Measurements from ENCODE around the gene CPEB3. TPM values are rescaled to one million over a fixed set of nuclear protein-coding genes. Genes with fewer than 3 reads are reported as not detected.
"Not testable (repeated sequence)": the region's sequence is repeated elsewhere in the genome, so short reads cannot be mapped to it uniquely, and the experiment has no call there.

The CPEB3 gene
- 0.53 and 0.84 TPM in 2 replicates for total RNA-seq (2014; rRNA removed; shearing (Covaris generic); ENCODE audit: low replicate concordance)

GRCh38 chr10:92290837-92291615 lies at the start of gene CPEB3, which contains the start of gene MARCHF5:
TSS of gene CPEB3 (minus strand) at chr10:92291078. CDS start at chr10:92240350, 50,728 bp downstream.
TSS of gene MARCHF5 (plus strand) at chr10:92291167. CDS start at chr10:92291495, 328 bp downstream.
- peak within 1 kb of the TSS; percentile 70 for H3K4me3 ChIP-seq
- peak; percentile 97 for DNase-seq
- H3K36me3 ChIP-seq = peaks cover 19% of the 10 kb centered on the region
- no peaks in the 10 kb centered on the region for H3K9me3 ChIP-seq
- no peaks in the 10 kb centered on the region for H3K27me3 ChIP-seq

- peak; percentile 48 for DNase-seq
- not testable (repeated sequence) for H3K36me3 ChIP-seq, H3K27me3 ChIP-seq, H3K4me3 ChIP-seq, H3K9me3 ChIP-seq
Measured at GRCh38 chr10:92329927-92330326, 39.0 kb upstream of the CPEB3 start.

DNA sequence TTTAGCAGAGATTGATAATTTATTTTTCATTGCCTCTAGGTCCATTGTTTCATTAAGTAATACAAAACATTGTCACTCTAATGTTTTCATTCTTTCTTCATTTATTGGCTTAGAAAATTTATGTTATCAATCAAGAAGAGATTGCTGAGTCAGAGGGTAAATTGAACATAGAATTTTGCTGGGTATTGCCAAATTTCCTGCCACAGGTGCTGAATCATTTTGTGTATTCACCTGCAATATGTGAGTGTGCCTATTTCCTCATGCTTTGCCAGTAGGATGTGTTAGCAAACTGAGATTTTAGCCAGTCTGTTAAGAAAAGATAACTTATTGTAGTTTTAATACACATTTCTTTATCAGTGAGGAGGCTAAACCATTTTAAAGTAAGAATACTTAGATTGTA lies 38.1 kb upstream of the CPEB3 start:
- Histone ChIP-seq H3K36me3 (no peaks in the 10 kb centered on the region), H3K9me3 (no peaks in the 10 kb centered on the region; the same call in 1 of the 2 replicates), H3K4me3 (no peak overlapping the region), H3K27me3 (no peaks in the 10 kb centered on the region)
- DNase-seq = no peak

DNA sequence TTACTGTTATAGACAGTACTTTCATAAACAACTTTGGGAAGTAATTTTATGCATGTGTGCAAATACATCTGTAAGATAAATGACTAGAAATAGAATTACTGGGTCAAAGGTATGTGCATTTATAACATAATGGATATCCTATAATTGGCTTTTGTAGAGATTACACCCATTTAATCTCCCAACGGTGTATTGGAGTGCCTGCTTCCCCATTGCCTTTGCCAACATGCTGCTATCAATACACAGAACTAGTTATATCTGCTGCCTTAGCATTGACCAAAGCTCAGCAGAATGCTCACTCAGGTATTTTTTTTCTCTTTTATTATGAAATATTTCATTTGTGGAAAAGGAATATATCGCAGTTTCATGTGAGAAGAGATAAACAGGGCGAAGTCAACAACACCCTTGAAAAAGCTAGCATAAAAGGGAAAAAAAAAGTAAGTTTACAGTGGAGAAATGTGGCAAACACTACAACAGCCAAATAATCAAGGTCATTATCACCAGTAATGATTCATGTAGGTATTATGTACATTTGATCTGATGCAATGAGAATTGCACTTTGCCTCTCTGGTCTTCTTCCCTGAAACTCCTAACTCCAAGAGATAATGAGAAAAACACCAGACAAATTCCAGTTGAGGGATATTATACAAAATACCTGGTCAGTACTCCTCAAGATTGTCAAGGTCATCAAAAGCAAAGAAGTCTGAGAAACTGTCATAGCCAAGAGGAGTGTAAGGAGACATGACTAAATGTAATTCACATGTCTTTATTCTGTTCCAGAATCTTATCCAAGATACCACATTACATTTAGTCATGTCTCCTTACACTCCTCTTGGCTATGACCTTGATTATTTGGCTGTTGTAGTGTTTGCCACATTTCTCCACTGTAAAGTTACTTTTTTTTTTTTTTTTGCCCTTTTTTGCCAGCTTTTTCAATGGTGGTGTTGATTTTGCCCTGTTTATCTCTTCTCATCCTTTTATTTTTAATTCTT lies 36.9 kb upstream of the CPEB3 start:
- Histone ChIP-seq H3K9me3 (no peaks in the 10 kb centered on the region; the same call in 1 of the 2 replicates), H3K4me3 (no peak overlapping the region), H3K36me3 (no peaks in the 10 kb centered on the region), H3K27me3 (no peaks in the 10 kb centered on the region)
- DNase-seq = no peak

DNA sequence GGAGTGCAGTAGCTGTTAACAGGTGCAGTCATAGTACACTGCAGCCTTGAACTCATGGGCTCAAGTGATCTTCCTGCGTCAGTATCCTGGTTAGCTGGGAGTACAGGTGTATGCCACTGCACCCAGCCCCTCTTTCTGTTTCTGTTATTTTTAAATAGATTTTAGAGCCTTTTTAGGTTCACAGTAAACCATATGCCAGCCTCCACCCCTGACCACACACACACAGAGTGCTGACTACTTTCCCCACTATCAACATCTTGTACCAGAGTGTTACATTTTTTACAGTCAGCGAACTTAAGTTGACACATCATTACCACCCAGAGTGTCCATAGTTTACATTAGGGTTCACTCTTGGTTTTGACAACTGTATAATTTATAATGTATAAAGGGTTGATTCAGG lies 32.2 kb upstream of the CPEB3 start:
- Histone ChIP-seq H3K36me3 (peaks cover 11% of the 10 kb centered on the region), H3K9me3 (no peaks in the 10 kb centered on the region; the same call in 1 of the 2 replicates), H3K27me3 (no peaks in the 10 kb centered on the region), H3K4me3 (no peak overlapping the region)
- DNase-seq = no peak

DNA sequence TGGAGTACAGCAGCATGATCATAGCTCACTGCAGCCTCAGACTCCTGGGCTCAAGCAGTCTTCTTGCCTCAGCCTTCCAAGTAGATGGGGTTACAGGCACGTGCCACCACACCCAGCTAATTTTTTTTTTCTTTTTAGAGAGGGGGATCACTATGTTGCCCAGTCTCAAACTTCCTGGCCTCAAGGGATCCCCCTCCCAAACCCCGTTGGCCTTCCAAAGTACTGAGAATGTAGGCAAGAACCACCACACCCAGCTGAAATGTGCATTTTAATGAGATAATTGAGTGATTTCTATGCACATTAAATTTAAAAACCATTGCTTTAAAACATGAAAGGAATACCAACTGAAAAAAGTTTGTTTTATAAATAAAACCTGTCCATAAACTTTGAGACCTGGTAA lies 25.7 kb upstream of the CPEB3 start:
- H3K36me3 ChIP-seq = peaks cover 36% of the 10 kb centered on the region
- no peaks in the 10 kb centered on the region; the same call in 1 of the 2 replicates for H3K9me3 ChIP-seq
- H3K4me3 ChIP-seq = no peak overlapping the region
- H3K27me3 ChIP-seq = no peaks in the 10 kb centered on the region
- no peak for DNase-seq

DNA sequence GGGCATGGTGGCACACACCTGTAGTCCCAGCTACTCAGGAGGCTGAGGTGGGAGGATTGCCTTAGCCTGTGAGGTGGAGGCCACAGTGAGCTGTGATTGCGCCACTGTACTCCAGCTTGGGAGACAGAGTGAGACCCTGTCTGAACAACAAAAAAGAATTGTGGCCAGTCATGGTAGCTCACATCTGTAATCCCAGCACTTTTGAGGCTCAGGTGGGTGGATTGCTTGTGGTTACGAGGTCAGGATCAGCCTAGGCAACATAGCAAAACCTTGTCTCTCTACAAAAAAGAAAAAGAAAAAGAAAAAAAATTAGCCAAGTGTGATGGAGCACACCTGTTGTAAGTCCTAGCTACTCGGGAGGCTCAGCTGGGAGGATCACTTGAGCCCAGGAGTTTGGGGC lies 22.9 kb upstream of the CPEB3 start:
- Histone ChIP-seq H3K36me3 (peaks cover 35% of the 10 kb centered on the region), H3K27me3 (no peaks in the 10 kb centered on the region), H3K4me3 (no peak overlapping the region), H3K9me3 (no peaks in the 10 kb centered on the region)
- DNase-seq = no peak

DNA sequence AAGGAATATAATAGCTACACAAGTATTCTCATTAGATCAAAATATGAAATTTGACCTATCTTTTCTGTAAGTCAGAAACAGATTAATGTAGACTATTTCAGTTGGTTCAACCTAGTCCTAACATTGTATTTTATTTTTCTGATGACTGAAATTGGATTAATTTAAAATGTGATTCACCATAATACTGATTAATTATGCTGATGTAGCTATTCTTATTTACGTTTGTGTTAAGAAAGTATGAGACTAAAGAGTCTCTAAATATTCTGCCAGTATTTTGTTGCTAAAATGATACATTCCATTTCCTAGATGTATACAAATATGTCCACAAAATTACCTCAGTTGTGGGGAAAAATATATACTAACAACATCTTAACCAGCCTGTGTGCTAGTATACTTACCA lies 18.4 kb upstream of the CPEB3 start:
- H3K36me3 ChIP-seq = peaks cover 29% of the 10 kb centered on the region
- no peaks in the 10 kb centered on the region for H3K9me3 ChIP-seq
- H3K4me3 ChIP-seq = no peak overlapping the region
- no peaks in the 10 kb centered on the region for H3K27me3 ChIP-seq
- DNase-seq = no peak

GRCh38 chr10:92305133-92306072 lies 14.5 kb upstream of the CPEB3 start:
- no peak for DNase-seq
- Histone ChIP-seq H3K4me3 (no peak overlapping the region), H3K9me3 (no peaks in the 10 kb centered on the region), H3K27me3 (no peaks in the 10 kb centered on the region), H3K36me3 (peaks cover 10% of the 10 kb centered on the region)

- Histone ChIP-seq H3K9me3 (no peaks in the 10 kb centered on the region), H3K27me3 (no peaks in the 10 kb centered on the region), H3K36me3 (peaks cover 13% of the 10 kb centered on the region), H3K4me3 (no peak overlapping the region)
- DNase-seq = no peak
Measured at GRCh38 chr10:92304061-92304460, 13.2 kb upstream of the CPEB3 start.

GRCh38 chr10:92303096-92303495 lies 12.2 kb upstream of the CPEB3 start:
- DNase-seq = no peak
- Histone ChIP-seq H3K4me3 (no peak overlapping the region), H3K36me3 (peaks cover 17% of the 10 kb centered on the region), H3K9me3 (no peaks in the 10 kb centered on the region), H3K27me3 (no peaks in the 10 kb centered on the region)

- no peak overlapping the region for H3K4me3 ChIP-seq
- H3K9me3 ChIP-seq = no peaks in the 10 kb centered on the region
- no peaks in the 10 kb centered on the region for H3K27me3 ChIP-seq
- DNase-seq = no peak
- H3K36me3 ChIP-seq = peaks cover 34% of the 10 kb centered on the region
Measured at GRCh38 chr10:92298487-92298886, 7.6 kb upstream of the CPEB3 start.

DNA sequence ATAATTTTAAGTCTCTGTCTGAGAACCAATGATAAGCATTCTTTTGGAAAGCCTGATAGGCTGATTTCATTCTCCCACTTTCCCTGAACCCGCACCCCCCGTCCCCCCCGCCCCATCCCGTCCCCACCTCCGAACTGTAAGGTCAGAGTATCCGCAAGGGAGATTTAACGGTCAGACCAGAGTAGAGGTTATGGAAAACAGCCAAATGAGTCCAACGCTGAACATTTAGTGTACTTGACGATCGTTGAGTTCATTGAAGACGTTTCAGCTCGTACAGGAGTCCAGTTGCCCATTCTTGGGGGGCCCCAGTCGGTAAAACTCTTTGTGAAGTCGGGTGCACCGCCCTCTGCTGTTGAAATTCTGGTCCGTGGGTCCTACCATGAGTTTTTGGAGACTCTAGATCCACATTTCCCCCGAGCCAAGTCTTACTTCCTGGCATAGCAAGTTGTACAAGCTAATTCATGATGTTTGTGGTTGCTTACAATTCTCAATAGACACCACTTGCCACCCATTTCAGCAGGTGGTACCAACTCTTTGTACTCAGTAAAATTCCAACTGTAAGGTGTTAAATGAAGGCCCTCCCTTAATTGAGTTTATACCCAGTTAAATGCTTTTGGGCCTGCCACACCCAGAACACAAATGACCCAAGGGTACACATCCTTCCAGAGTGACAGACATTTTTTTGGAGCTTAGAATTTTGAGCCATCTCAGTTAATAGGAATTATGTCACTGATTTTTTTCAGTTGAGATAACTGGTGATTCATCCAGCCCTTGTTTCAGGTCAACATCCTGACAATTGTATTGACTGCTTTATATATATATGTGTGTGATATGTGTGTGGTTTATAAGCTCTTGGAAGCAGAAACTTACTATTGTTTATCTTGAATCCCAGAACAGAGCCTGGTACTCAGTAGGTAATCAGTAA lies 1.3 kb upstream of the CPEB3 start:
- peaks cover 25% of the 10 kb centered on the region for H3K36me3 ChIP-seq
- H3K9me3 ChIP-seq = no peaks in the 10 kb centered on the region
- peak; percentile 60 for DNase-seq

DNA sequence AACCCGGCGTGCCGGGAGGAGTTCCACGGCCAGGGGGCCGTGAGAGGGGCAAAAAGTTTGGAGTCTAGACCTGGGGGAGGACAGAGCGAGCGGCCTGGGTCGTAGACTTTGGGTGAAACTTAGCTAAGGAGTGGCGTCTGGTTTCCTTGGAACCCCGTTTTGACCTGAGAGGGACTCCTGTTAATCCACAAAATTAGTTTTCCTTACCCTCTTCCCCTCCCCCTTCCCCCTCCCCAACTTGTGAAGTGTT lies 663 bp upstream of the CPEB3 start:
- no peaks in the 10 kb centered on the region for H3K27me3 ChIP-seq
- H3K36me3 ChIP-seq = peaks cover 23% of the 10 kb centered on the region
- no peaks in the 10 kb centered on the region for H3K9me3 ChIP-seq
- peak overlapping the region; percentile 70 for H3K4me3 ChIP-seq
- peak; percentile 1 for DNase-seq

More for the DNA sequence above, 1.3 kb upstream of the CPEB3 start:
- H3K27me3 ChIP-seq = no peaks in the 10 kb centered on the region
- peak overlapping the region; percentile 70 for H3K4me3 ChIP-seq

DNA sequence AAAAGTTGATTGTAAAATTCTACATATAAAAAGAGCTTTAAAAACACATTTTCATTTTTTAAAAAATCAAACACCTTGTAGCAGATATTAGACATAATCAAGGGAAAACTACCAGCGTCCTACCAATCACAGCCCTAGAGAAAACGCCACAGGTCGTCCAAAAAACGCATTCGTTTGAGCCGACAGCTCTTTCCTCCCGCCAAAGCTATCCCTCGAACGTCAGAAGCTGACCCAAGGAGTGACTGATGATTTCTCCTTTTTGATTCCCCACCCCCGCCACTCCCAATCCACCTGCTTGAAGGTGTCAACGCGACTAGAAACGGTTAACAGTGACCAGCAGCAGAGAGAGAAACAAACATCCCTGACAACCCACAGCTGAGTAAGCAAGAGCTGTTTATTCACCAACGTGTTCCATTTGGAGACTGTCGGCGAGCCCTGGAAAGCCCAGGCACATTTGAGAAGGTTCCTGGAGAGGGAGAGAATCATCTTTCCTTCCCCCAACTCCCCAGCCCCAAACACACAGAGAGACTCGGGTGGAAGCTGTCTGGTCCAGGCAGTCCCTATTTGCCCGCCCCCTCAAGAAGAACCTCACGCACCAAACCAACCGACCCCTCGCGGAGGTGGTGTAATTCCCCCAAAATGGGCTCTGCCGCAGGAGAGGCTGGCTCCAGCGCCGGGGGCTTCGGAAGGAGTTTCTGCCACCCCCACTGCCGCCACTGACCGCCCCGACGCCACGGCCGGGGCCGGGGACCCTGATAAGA lies 622 bp downstream of the CPEB3 start:
- peaks cover 17% of the 10 kb centered on the region for H3K36me3 ChIP-seq
- no peaks in the 10 kb centered on the region for H3K27me3 ChIP-seq
- no peaks in the 10 kb centered on the region for H3K9me3 ChIP-seq
- DNase-seq = peak; percentile 52
- H3K4me3 ChIP-seq = peak overlapping the region; percentile 70
